Hematopoietic multipotent progenitor cell treated with erythropoietin and hydrocortisone succinate and interleukin-3 and kit ligand, for 6 days (in vitro differentiated cells): ENCODE measurements around the gene ZNF319.

Source experiments
- DNase-seq: peaks from one replicate; pipeline ENCODE4 v3.0.0-alpha.2; 2015

Gene ZNF319

GRCh38 chr16:57996406-57997175 is 3.9 kb downstream of the ZNF319 start:
- DNase-seq, result no peak

- no peak for DNase-seq
These were observed 4.6 kb downstream of the ZNF319 start for GRCh38 chr16:57995721-57996405.

DNA sequence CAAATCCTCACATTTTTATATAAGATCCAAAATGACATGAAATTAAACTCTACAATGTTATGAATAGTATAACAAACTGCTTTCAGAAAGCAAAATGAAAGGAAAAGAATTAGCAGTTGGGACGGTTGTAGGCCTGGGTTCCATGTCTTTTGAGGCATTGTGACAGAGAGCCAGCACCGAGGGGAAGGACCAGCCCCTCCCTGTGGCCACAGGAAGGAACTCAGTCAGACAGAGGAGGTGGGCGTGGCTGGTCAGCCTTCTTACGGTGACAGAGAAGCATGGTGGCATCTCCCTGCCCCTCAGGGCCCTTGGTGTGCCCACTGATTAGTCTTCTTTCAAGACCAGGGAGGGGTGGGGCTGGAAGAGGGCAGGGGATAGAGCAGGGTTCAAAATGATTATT is 5.7 kb downstream of the ZNF319 start:
- peak; percentile 92 for DNase-seq

DNA sequence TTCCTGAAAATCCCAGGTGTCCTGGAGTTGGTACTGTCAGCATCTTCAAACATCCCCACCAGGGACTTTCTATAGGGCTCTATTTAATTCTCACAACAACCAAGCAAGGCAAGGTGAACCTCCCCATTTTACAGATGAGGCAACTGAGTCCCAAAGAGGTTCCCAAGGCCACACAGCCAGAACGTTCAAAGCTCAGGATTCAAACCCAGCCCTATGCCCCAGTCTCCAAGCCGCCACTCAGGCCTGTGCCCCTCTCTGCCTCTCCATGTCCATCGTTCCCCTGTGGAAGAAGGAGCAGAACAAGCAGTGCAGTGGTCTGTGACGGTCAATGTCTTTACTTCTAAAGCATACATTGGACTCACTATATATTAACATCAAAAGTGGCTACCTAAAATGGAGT is 6.1 kb downstream of the ZNF319 start:
- DNase-seq, result no peak

GRCh38 chr16:57993897-57994296 is 6.6 kb downstream of the ZNF319 start:
- DNase-seq, result no peak

DNA sequence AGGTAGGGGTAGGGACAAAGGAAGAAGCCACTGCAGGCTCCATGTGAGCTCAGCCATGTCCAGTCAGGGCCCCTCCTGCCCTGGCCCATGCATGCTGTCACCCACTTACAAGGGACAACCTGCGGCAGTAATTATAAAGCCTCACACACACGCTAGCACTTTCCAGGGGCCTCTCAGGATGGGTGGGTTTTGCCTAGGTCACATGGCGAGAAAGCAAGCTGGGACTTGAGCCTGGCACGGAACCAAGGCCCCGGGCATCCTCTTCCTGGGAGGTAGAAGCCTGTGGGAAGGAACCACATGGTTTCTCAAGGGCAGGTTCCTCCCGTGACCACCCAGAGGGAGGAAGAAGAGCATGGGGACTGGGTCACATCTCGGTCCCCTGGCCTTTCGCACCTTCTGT is 7.0 kb downstream of the ZNF319 start:
- no peak for DNase-seq

GRCh38 chr16:57992084-57992483 is 8.4 kb downstream of the ZNF319 start:
- no peak for DNase-seq

DNA sequence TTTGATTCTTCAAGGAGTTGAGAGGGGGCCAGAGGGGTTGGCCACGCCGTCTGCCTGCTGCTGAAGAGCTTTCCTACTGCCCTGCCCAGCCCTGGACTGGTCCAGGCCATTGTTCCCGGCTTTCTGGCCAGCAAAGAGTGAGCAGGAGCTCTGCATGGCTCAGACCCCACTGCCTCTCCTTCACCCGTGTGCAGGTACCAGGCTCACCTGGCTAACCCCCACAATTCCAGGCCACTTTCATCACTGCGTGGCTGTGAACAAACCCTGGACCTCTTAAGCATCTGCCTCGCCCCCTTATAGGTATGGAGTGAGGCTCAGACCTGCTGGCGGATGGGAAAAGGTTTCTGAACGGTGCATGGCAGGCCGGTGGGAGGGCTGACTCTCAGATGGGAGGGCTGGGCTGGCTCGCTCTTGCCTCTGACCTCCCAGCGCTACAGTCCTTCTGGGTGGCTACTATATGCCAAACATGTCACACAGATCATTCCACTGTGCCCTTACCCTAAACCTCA is 8.9 kb downstream of the ZNF319 start:
- no peak for DNase-seq

GRCh38 chr16:57988929-57989328 is 11.5 kb downstream of the ZNF319 start:
- no peak for DNase-seq

DNA sequence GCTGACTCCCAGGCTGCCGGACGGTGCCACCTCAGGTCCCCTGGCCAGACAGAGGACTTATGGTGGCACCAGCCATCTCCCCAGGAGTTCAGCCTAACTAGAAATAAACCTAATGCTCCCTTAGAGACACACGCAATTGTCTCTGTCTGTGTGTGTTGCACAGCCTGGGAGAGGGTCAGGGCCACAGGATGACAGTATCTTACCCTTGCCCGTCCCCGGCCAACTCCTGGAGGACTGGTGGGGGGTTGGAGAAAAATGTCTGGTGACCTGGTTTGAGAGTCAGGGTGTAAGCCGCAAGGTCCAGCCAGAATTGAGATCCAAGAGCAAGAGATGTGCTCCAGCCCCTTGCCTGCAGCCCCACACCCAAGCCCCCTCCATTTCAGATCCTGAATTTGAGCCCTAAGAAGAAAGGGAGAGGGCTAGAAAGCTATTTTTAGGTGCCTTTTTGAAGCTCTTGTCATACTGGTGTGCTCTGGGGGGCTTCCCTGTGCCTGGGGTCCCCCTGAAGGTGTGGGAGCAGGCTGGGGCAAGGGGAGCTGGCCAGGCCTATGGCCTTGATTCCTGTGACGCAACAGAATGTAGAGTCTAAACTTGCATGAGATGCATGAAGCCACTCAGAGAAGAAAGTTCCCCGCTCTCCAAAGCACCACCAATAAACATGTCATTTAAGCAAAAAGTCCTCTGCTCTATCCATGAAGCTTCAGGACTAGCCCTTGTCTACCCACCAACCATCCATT is 12.9 kb downstream of the ZNF319 start:
- DNase-seq, result no peak

GRCh38 chr16:57986196-57986595 is 14.3 kb downstream of the ZNF319 start:
- no peak for DNase-seq

- DNase-seq, result no peak
These were observed 15.0 kb downstream of the ZNF319 start for GRCh38 chr16:57985204-57986181.

- DNase-seq, result peak; percentile 92
These were observed 15.8 kb downstream of the ZNF319 start for GRCh38 chr16:57984443-57985203.

GRCh38 chr16:57982385-57982784 is 18.1 kb downstream of the ZNF319 start:
- no peak for DNase-seq

- no peak for DNase-seq
These were observed 18.8 kb downstream of the ZNF319 start for GRCh38 chr16:57981636-57982035.

- no peak for DNase-seq
These were observed 21.4 kb downstream of the ZNF319 start for GRCh38 chr16:57979006-57979585.

DNA sequence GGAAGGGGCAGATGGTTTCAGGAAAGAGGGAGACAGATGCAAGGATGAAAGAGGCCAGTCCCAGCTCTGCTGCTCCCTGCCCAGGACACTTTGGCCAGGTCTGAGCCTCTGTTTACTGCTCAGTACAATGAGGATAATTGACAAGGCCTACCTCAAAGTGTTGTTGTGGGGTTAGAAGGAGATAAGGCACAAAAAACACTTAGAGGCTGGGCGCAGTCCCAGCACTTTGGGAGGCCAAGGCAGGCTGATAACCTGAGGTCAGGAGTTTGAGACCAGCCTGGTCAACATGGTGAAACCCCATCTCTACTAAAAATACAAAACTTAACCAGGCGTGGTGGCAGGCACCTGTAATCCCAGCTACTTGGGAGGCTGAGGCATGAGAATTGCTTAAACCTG is 22.4 kb downstream of the ZNF319 start:
- DNase-seq, result peak; percentile 12

DNA sequence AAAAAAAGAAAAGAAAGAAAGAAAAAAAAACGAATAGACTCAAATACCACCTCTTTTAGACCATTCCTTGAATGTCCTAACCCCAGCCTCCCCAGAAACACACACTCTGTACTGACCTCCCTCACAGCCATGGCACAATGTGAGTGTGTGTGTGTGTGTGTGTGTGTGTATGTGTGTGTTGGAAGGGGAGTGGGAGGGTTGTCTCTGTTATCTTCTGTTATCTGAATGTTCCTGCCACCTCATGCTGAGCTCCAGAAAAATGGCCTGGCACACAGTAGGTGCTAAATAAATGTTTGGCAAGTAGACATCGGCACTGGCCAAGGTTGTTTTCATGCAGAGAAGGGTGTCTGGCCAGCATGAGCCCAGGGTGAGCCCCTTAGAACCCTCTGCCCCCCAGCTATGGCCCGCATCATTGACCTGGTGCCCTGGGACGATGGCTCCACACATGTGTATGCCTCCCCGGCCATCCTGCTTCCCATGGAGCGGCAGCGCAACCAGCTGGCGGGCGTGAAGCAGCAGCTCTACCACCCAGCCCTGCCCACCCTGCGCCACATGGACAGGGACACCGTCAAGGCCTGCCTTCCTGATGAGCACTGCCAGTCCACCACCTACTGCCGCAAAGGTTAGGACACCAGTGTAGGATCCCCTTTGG is 22.9 kb downstream of the ZNF319 start:
- peak; percentile 32 for DNase-seq

GRCh38 chr16:57976331-57976796 is 24.1 kb downstream of the ZNF319 start:
- peak; percentile 88 for DNase-seq

DNA sequence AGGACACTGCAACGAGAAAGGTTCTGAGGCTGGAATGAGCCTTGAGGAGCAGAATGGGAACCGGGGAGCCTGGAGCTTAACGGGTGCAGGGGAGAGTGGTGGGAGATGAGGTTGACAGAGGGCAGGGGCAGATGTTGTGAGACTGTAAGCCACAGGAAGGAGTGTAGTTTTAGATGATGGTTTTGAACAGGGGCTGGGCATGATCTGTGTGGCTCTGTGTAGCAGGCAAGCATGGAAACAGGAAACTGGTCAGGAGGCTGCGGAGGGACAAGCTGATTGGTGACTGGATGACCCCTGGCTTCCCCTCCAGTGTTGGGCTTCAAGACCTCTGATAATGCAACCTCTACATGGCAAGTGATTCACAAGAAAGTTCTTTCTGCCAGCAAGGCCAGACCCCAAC is 28.2 kb downstream of the ZNF319 start:
- DNase-seq, result no peak

GRCh38 chr16:57971848-57972247 is 28.6 kb downstream of the ZNF319 start:
- no peak for DNase-seq
